A673 (cell line): ENCODE data around the gene CARMIL3. TPM values are rescaled to one million over a fixed set of nuclear protein-coding genes. Genes with fewer than 3 reads are reported as not detected.

Source experiments
- BruUV-seq: library from RNA; stranded (reverse); fragments of 400-500 nt; replicated peaks from 2 replicates; lab custom pipeline; 2021; lab: Mats Ljungman, UMichigan
- CTCF ChIA-PET: fragments of 300-600 bp; sonication (Branson Sonifier 250); formaldehyde crosslinking; loops from one replicate; lab custom pipeline; 2022; ENCODE audit warnings: antibody characterized with exemption; lab: Charles Lee
- POLR2A ChIA-PET: fragments of 300-600 bp; sonication (Branson Sonifier 250); formaldehyde crosslinking; loops from one replicate; lab custom pipeline; 2022; ENCODE audit warnings: antibody characterized with exemption; ENCODE audit not compliant: low non-redundant PET; lab: Charles Lee
- DNase-seq: peaks from one replicate; pipeline ENCODE4 v3.0.0-alpha.2; 2015; ENCODE audit warnings: low spot score
- H3K27ac ChIP-seq: fragments of 200-600 bp; sonication (generic); 2 replicates; pipeline ENCODE4 v1.5.1; 2016; ENCODE audit warnings: mixed run types, low read depth, mild to moderate bottlenecking, mixed read lengths, antibody characterized with exemption, low read length; ENCODE audit not compliant: poor library complexity, severe bottlenecking
- H3K27me3 ChIP-seq: fragments of 200-600 bp; sonication (generic); replicated peaks from 2 replicates; pipeline ENCODE4 v1.6.1; 2017; ENCODE audit warnings: mixed run types, low read depth, mild to moderate bottlenecking, mixed read lengths, antibody characterized with exemption, low read length; ENCODE audit not compliant: insufficient read depth, poor library complexity
- H3K36me3 ChIP-seq: fragments of 200-600 bp; sonication (generic); 2 replicates; pipeline ENCODE4 v1.6.1; 2016; ENCODE audit warnings: mixed run types, mild to moderate bottlenecking, mixed read lengths, antibody characterized with exemption, low read length; ENCODE audit not compliant: insufficient read depth, poor library complexity, severe bottlenecking
- H3K4me1 ChIP-seq: fragments of 200-600 bp; sonication (generic); 2 replicates; pipeline ENCODE4 v1.6.1; 2017; ENCODE audit warnings: mixed run types, mild to moderate bottlenecking, mixed read lengths, antibody characterized with exemption, low read length; ENCODE audit not compliant: insufficient read depth, poor library complexity, severe bottlenecking
- H3K4me3 ChIP-seq: fragments of 200-600 bp; sonication (generic); 2 replicates; pipeline ENCODE4 v1.5.1; 2016; ENCODE audit warnings: low read depth, mixed run types, mild to moderate bottlenecking, mixed read lengths, low read length; ENCODE audit not compliant: poor library complexity, severe bottlenecking
- H3K9me3 ChIP-seq: fragments of 200-600 bp; sonication (generic); 2 replicates; pipeline ENCODE4 v1.6.1; 2016; ENCODE audit warnings: mixed run types, low read depth, mild to moderate bottlenecking, mixed read lengths, antibody characterized with exemption, low read length; ENCODE audit not compliant: poor library complexity, severe bottlenecking
- EZH2 ChIP-seq: fragments of 200-600 bp; sonication (generic); IDR thresholded peaks from 2 replicates; pipeline ENCODE4 v1.6.1; 2017; ENCODE audit warnings: borderline replicate concordance, low read depth, mild to moderate bottlenecking, mixed read lengths, antibody characterized with exemption, low read length; ENCODE audit not compliant: poor library complexity, severe bottlenecking
- intact Hi-C: fragments of 100-400 bp; cut with micrococcal nuclease; formaldehyde crosslinking; loops from one replicate; pipeline ENCODE4 v1.10.0; 2022; ENCODE audit not compliant: unreplicated experiment
- total RNA-seq: library from RNA; stranded (reverse); gene quantifications from 2 replicates; pipeline ENCODE4 v1.2.3, GENCODE V29; 2021
- TF ChIP-seq, protein P1 (sequence below): fragments of 300-800, 200-600 bp; sonication (generic); conservative IDR thresholded peaks from 2 replicates; pipeline ENCODE4 v1.5.1; 2017; ENCODE audit warnings: low read depth, mild to moderate bottlenecking, antibody characterized with exemption, low read length, moderate library complexity, mixed read lengths

CARMIL3 gene
- total RNA-seq, 1 experiment from 2014 or later, result 0.49 TPM

DNA sequence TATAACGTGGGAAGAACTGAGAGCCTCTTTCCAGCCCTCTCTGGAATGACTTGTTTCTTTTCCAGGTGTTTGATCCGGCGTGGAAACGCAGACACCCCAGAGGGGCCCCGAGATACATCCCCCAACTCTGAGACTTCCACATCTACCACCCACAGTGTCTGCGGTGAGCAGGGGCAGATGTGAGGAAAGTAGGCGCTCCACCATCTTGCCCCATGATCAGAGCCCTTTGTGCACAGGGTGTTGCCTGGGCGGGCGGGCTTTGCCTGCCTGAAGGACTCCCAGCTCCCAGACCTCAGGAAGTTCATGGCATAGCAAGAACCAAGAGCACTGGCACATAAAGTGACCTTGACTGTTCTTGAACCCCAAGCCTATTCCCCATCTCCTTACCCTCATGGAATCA is 2.8 kb downstream of the CARMIL3 start:
- Histone ChIP-seq H3K27ac (no peak overlapping the region), H3K4me1 (peaks cover 5% of the 10 kb centered on the region), H3K4me3 (no peak overlapping the region), H3K9me3 (no peaks in the 10 kb centered on the region), H3K27me3 (peaks cover 11% of the 10 kb centered on the region), H3K36me3 (no peaks in the 10 kb centered on the region)
- no peak for DNase-seq
- TF ChIP-seq EZH2, result no peak
- TF ChIP-seq, protein P1, sequence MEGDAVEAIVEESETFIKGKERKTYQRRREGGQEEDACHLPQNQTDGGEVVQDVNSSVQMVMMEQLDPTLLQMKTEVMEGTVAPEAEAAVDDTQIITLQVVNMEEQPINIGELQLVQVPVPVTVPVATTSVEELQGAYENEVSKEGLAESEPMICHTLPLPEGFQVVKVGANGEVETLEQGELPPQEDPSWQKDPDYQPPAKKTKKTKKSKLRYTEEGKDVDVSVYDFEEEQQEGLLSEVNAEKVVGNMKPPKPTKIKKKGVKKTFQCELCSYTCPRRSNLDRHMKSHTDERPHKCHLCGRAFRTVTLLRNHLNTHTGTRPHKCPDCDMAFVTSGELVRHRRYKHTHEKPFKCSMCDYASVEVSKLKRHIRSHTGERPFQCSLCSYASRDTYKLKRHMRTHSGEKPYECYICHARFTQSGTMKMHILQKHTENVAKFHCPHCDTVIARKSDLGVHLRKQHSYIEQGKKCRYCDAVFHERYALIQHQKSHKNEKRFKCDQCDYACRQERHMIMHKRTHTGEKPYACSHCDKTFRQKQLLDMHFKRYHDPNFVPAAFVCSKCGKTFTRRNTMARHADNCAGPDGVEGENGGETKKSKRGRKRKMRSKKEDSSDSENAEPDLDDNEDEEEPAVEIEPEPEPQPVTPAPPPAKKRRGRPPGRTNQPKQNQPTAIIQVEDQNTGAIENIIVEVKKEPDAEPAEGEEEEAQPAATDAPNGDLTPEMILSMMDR, result no peak
- ChIA-PET POLR2A (no interaction called here), CTCF (no interaction called here)
- intact Hi-C loops, result loop anchor here (5.0 kb wide), 2 partner anchors 53 to 243 kb away; partner anchors contain the start of genes DHRS1 and NOP9
- no TSS peak for BruUV-seq

DNA sequence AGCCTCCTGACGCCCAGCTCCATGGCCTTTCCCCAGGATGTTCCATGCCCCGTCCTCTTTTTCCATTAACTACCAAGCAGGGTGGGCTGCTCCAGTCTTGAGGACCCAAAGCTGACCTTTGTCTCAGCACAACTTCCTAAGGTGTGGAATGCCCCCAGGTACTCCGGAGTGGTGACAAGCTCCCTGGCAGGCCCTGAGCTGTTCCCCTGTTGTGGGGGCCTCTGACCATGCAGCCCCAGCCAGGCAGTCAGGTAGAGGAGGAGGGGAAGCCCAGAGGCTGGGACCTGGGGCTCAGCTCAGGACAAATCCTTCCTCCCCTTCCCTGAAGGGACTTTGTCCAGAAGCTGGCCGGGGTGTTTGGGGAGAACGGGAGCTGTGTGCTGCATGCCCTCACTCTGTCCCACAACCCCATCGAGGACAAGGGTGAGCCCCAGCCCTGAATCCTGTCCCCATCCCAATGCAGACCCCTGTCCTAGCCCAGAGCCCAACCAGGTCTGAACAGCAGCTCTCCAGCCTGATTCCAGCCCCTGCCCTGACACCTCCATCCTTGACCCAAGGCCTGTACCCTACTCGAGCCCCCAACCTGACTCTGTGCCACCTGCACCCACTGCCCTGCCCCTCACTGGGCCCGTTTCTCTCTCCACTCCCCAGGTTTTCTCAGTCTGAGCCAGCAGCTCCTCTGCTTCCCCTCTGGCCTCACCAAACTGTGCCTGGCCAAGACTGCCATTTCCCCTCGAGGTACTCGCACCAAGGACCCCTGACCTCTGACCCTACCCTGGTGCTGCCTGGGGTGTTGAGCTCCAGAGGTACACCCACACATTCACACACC is 4.4 kb downstream of the CARMIL3 start:
- Histone ChIP-seq H3K4me1 (peaks cover 5% of the 10 kb centered on the region), H3K27me3 (peaks cover 11% of the 10 kb centered on the region), H3K36me3 (no peaks in the 10 kb centered on the region), H3K4me3 (no peak overlapping the region), H3K27ac (no peak overlapping the region), H3K9me3 (no peaks in the 10 kb centered on the region)
- ChIA-PET POLR2A (no interaction called here), CTCF (interaction anchor here (2.5 to 2.8 kb wide), 2 partner anchors 34 to 53 kb away, joined by 13 to 57 read pairs; no protein-coding TSS in a partner anchor)
- no peak for DNase-seq
- BruUV-seq, result no TSS peak
- TF ChIP-seq EZH2, result no peak
- TF ChIP-seq, protein P1, result no peak
- intact Hi-C loops, result loop anchor here (5.0 kb wide), 2 partner anchors 51 to 241 kb away; partner anchors contain the start of genes DHRS1 and NOP9

DNA sequence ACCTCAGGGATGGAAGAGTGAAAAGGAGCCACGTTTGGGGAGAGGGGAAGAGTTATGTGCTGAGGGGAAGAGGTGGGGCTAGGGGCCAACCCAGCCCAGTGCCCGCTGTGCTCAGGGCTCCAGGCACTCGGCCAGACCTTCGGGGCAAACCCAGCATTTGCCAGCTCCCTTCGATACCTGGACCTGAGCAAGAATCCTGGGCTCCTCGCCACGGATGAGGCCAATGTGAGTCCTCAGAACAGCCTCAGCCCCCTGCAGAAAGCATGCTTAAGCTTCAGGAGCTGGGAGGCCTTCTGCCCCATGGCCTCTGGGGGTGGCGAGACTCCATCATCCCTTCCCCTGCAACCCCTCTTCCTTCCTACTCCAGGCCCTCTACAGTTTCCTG is 5.0 kb downstream of the CARMIL3 start:
- POLR2A ChIA-PET, result no interaction called here
- intact Hi-C loops, result loop anchor here (5.0 kb wide), 2 partner anchors 51 to 241 kb away; partner anchors contain the start of genes DHRS1 and NOP9
- no peak overlapping the region for H3K4me3 ChIP-seq
- CTCF ChIA-PET, result interaction anchor here (2.5 to 2.8 kb wide), 2 partner anchors 33 to 52 kb away, joined by 13 to 57 read pairs; no protein-coding TSS in a partner anchor
- H3K27ac ChIP-seq, result no peak overlapping the region
- TF ChIP-seq, protein P1, result no peak
- no peak for TF ChIP-seq EZH2
- H3K36me3 ChIP-seq, result no peaks in the 10 kb centered on the region
- BruUV-seq, result no TSS peak
- peaks cover 5% of the 10 kb centered on the region for H3K4me1 ChIP-seq
- no peak for DNase-seq
- H3K27me3 ChIP-seq, result peaks cover 11% of the 10 kb centered on the region
- H3K9me3 ChIP-seq, result no peaks in the 10 kb centered on the region
